Effector CD4-positive, alpha-beta T cell (primary cell): ENCODE results near the gene PHF14.
"Not testable (repeated sequence)": the region's sequence is repeated elsewhere in the genome, so short reads cannot be mapped to it uniquely, and the experiment has no call there.

Experiments used
- DNase-seq: peaks from one replicate; pipeline ENCODE4 v3.0.0-alpha.2; 2020
- total RNA-seq: gene quantifications from one replicate; lab custom pipeline; 2026; lab: John Stamatoyannopoulos, UW

PHF14 gene, protein sequence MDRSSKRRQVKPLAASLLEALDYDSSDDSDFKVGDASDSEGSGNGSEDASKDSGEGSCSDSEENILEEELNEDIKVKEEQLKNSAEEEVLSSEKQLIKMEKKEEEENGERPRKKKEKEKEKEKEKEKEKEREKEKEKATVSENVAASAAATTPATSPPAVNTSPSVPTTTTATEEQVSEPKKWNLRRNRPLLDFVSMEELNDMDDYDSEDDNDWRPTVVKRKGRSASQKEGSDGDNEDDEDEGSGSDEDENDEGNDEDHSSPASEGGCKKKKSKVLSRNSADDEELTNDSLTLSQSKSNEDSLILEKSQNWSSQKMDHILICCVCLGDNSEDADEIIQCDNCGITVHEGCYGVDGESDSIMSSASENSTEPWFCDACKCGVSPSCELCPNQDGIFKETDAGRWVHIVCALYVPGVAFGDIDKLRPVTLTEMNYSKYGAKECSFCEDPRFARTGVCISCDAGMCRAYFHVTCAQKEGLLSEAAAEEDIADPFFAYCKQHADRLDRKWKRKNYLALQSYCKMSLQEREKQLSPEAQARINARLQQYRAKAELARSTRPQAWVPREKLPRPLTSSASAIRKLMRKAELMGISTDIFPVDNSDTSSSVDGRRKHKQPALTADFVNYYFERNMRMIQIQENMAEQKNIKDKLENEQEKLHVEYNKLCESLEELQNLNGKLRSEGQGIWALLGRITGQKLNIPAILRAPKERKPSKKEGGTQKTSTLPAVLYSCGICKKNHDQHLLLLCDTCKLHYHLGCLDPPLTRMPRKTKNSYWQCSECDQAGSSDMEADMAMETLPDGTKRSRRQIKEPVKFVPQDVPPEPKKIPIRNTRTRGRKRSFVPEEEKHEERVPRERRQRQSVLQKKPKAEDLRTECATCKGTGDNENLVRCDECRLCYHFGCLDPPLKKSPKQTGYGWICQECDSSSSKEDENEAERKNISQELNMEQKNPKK
- 75.4 reads per million, percentile 77 among the genes with 10 or more reads in this experiment for total RNA-seq

DNA sequence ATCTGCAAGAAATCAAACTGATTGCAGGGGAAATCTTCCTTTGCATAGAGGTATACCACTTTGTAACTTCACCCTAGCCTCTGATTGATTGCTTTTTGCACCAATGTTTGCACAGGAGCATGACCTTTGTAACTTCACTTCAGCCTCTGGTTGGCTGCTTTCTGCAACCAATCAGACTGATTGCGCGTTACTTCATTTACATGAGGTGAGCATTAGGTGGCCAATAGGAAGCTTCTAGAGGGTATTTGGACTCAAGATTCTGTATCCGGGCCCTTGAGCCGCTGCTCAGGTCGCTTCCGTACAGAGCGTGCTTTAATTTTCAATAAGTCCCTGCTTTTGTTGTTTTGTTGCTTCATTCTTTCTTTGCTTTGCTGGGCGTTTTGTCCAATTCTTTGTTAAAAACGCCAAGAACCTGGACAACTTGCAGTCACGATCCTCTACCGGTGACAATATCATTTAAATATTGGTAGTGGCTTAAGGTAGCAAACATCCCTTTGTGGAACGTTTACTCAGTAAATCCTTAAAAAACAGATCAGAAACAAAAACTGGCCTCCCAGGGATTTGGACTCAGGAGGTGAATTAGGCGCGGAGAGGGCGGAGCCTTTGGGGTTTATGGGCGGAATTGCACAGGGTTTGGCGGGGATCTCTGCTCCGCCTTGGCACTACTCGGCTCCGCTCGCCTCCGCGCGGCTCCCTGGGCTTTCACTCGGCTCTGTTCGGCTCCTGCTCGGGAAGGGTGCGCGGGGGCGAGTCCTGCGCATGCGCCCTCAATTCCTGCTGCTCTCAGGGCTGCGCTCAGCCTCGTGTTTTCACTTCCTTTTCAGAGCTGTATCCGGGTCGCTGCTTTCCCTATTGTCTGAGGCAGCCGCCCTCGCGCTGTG, at the start of gene PHF14:
PHF14 (plus strand) TSS at position 812 of the 881 bp plus-strand sequence. CDS start 452 bp downstream, outside the sequence.
- DNase-seq, result peak; percentile 91

DNA sequence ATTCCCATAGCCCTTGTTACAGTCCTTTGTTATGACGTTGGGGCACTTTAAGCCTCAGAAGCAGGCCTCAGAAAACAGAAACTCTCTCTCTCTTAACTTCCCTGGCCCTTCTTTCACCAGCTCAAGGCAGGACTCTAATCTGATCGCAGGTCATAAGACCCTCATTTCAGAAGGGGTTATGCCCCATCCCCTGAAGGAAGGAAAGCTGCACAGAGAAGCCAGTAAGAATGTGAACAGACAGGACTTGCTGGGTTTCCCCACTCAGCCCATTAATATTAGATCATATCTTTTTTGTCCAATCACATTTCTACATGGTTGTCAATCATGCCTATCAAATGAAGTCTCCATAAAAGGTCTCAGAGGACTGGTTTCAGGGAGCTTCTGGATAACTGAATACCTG, 49.3 kb upstream of the PHF14 start:
- no peak for DNase-seq

DNA sequence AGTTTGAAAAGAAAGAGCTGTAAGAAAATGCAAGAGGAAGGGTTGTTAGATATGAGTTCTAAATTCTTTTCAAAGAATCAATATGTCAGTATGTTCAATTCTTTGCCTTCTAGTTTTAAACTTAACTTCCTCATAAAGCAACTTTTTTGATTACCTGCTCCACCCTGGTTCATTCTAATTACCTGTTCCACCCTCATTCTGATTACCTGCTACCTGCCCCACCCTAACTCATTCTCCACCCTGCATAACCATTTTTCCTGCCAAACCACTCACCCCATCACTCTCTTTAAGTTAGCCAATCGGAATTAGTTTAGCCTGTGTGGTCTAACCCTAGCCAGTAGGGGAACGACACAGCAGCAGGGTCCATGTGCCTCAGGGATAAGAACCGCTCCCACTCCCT, 45.5 kb upstream of the PHF14 start:
- DNase-seq, result not testable (repeated sequence)

DNA sequence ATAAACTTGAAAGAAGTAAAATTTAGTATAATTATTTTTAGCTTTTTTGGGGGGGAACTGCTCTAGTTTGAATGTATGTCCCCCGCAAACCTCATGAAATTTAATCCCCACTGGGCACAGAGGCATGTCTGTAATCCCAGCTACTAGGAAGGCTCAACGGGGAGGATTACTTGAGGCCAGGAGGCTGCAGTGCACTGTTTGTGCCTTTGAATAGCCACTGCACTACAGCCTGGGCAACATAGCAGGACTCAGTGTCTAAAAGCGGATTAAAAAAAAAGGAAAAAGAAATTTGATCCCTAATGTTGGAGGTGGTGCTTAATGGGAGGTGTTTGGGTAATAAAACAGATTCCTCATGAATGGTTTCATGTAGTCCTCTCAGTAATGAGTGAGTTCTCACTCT, 43.1 kb upstream of the PHF14 start:
- DNase-seq, result no peak

DNA sequence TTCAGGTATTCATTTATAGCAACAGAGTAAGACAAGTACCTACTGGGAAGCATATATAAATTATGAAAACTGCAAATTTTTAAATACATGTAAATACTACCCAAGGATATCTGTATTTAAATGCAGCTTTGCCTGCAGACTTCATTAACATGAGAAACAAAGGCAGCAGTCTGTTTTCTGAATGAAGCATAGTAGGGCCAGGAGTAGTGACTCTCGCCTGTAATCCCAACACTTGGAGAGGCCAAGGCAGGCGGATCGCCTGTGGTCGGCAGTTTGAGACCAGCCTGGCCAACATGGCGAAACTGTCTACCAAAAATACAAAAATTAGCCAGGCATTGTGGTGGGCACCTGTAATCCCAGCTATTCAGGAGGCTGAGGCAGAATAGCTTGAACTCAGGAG, 42.5 kb upstream of the PHF14 start:
- no peak for DNase-seq

DNA sequence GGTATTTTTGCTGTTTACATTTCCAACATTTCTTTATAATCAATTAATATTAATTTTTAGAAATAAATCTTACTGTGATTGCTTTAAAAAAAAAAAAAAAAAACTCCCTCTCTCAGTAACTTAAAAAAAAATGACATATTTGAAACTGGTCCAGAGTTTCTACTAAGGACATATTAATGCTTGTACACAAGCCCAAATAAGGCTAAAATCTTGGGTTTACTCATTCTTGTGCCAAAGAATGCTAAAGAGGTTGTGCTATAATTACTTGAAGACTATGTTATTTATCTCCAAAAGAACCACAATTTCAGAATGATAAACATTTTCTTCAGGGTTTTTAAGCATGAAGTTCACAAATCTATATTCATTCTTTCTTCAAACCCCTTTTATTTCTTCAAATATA, 39.4 kb upstream of the PHF14 start:
- DNase-seq, result no peak

DNA sequence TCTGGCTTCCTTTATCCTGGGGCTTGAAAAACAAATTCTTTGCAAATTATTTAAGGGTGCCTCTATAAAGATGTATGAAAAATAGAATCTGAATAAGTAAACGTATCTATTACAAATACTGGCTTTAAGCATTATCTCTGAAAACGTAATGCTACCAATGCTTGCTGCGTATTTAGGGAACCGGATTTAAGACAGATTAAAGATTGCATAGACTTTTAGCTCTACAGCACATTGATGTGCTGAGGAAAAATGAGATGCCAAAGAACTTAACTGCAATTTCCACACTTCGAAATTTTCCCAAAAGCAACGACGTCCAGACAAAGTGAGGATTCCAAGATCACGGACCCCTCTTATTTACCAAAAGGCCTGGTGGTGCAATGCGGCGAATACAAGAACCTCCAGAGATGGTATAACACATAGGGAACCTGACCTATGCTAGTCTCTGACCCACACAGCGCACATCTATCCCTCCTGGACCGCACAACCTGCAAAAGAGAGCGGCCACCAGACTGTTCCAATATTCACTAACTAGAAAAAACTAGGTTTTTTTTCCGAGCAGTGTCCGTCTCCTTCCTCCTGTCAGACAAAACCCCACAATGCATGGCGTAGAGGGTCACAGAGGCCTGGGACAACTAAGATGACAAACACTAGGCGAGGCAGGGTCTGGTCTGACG, 34.3 kb upstream of the PHF14 start:
- no peak for DNase-seq

DNA sequence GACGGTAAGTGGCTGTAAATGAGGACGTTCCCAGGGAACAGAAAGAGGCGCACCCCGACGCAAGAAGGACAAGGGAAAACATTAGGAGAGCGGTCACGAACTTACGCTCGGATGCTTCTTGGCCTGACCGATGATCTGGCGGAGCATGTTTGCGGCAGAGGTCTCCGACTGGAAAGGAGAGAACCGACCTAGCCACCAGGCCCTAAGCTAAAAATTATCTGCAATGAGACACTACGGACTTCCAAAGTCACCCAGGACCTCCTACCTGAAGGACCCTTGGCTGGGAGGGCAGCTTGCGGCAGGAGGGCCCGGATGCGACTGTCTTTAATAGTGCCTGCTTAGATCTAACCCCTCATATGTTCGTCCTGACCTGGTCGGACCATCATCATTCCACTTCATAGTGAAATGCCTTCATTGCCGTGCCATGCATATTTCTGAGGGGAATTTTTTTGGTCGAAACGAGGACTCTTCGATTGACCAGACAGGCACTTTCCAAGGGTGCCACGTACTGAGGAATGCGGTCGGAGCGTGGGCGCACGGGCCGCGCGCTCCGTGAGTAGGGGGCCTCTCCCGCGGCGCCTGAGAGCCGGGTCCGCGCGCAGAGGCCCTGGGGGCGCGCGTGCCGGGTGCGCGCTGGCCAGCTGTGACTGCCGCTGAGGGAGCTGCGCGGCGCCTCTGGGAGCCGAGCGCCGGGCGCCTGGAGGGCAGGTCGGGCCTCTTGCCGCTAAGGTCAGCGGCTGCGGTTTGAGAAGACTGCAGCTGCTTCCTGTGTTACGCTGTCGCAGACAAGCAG, 33.6 kb upstream of the PHF14 start:
- peak; percentile 78 for DNase-seq

DNA sequence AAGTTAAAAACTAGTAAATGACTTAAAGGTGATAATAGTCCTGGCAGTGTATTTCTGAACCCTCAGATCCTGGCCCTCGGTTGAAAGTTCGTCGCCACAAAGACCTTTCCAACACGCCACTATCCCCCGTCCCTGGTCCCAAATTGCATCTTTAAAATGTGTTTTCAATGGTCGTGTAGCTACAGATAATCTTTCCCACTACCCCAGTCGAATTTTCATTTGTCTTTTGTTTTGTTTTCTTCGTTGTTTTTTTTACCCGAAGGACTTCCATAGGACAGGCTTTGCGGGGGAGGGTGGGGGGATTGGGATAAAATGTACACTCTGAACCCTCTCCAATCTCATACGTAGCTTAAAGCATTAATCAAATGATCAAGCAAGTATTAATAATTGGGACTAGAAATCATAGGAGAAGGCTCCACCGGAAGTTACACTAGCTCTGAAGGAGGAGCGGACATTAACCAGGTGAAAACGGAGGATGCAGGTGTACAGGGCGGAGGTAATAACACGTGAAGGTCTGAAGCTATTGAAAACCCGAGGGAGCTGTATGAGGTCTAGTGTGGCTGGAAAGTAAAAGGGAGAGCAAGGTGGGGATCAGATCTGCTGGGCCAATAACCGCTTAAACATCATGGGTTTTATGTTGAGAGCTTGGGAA, 32.8 kb upstream of the PHF14 start:
- DNase-seq, result no peak

DNA sequence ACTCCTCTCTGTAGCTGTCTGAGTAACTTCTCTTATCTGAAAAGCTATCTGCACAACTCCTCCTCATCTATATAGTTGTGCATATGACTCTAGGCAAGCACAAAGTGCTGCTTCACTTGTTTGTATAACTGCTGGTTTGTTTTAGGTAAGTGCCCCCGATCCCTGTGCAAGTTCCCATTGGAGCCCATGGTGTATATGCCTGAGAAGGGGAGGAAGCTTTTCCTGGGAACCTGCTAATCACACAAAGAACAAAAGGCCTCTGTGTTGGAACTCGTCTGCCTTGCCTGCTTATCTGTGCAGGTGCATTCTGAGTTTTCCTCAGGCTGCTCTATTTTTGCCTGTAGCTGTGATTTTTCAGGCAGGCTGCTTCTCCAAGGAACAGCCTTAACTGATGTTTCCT, 23.2 kb upstream of the PHF14 start:
- no peak for DNase-seq

DNA sequence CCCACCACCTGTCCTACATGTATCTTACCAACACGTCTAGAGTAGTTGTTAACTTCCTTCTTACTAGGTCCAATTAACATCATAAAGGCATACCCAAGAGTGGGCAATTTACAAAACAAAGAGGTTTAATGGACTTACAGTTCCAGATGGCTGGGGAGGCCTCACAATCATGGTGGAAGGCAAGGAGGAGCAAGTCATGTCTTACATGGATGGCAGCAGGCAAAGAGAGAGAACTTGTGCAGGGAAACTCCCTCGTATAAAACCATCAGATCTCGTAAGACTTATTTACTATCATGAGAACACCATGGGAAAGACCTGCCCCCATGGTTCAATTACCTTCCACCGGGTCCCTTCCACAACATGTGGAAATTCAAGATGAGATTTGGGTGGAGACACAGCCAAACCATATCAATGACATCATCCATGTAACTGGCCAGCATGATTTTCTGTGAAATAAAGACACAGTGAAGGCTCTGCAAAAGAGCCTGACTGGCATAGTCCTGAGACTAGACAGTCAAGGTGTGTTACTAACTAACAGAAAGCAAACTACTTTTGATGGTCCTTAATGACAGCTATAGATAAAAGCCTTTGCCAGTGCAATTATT, 22.6 kb upstream of the PHF14 start:
- not testable (repeated sequence) for DNase-seq

DNA sequence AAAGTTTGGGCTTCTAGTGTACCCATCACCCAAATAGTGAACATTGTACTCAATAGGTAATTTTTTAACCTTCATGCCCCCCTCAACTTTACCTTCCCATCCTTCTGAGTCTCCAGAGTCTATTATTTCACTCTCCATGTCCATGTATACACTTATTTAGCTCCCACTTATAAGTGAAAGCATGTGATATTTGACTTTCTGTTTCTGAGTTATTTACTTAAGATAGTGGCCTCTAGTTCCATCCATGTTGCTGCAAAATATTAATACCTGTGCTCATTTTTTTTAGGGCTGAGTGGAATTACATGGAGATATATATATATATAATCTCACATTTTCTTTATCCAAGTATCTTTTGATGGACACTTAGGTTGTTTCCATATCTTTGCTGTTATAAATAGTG, 21.1 kb upstream of the PHF14 start:
- DNase-seq, result no peak

DNA sequence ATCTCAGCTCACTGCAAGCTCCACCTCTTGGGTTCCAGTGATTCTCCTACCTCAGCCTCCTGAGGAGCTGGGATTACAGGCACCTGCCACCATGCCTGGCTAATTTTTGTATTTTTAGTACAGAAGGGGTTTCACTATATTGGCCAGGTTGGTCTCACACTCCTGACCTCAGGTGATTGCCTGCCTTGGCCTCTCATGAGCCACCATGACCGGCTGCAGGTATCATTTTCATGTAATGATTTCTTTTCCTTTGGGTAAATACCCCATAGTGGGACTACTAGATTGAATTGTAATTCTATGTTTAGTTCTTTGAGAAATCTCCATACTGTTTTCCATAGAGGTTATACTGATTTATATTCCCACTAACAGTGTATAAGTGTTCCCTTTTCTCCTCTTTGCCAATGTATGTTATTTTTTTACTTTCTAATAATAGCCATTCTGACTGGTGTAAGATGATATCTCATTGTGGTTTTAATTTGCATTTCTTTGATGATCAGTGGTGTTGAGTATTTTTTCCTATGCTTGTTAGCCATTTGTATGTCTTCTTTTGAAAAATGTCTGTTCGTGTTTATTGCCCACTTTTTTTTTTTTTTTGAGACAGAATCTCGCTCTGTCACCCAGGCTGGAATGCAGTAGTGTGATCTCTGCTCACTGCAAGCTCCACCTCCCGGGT, 20.5 kb upstream of the PHF14 start:
- DNase-seq, result not testable (repeated sequence)

DNA sequence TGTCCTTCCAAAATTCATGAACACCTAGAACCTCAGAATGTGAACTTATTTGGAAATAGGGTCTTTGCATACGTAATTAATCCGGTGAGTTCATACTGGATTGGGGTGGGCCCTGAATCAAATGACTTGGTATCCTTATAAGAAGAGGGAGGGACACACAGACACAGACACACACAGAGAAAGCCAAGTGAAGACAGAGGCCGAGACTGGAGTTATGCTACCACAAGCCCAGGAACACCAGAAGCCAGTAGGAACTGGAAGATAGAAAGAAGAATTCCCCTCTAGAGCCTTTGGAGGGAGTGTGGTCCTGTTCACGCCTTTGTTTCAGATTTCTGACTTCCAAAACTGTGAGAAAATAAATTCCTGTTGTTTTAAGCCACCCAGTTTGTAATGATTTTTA, 17.1 kb upstream of the PHF14 start:
- no peak for DNase-seq

DNA sequence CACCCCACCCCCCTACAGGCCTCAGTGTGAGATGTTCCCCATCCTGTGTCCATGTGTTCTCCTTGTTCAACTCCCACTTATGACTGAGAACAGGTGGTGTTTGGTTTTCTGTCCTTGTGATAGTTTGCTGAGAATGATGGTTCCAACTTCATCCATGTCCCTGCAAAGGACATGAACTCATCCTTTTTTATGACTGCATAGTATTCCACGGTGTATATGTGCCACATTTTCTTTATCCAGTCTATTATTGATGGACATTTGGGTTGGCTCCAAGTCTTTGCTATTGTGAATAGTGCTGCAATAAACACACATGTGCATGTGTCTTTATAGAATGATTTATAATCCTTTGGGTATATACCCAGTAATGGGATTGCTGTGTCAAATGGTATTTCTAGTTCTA, 13.4 kb upstream of the PHF14 start:
- DNase-seq, result not testable (repeated sequence)

DNA sequence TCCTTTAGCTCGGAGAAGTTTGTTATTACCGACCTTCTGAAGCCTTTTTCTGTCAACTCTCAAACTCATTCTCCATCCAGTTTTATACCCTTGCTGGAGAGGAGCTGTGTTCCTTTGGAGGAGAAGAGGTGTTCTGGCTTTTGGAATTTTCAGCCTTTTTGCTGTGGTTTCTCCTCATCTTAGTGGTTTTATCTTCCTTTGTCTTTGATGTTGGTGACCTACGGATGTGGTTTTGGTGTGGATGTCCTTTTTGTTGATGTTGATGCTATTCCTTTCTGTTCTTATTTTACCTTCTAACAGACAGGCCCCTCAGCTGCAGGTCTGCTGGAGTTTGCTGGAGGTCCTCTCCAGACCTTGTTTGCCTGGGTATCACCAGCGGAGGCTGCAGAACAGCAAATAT, 8.7 kb upstream of the PHF14 start:
- not testable (repeated sequence) for DNase-seq

DNA sequence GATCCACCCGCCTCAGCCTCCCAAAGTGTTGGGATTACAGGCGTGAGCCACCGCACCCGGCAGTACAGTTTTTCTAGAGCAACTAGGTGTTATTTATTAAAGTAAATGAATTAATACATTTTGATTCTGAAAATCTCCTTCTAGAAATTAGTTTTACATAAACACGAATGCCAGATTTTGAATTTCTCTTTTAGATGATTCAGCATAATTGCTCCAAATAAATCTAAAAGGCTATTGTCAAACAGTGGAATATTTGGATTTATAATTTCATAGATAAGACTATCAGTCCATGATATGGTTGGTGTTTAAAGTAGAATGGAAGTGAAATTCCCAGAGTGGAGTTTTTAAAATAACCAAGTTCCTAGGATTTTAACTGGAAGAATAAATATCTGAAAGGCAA, 1.5 kb upstream of the PHF14 start:
- DNase-seq, result no peak

DNA sequence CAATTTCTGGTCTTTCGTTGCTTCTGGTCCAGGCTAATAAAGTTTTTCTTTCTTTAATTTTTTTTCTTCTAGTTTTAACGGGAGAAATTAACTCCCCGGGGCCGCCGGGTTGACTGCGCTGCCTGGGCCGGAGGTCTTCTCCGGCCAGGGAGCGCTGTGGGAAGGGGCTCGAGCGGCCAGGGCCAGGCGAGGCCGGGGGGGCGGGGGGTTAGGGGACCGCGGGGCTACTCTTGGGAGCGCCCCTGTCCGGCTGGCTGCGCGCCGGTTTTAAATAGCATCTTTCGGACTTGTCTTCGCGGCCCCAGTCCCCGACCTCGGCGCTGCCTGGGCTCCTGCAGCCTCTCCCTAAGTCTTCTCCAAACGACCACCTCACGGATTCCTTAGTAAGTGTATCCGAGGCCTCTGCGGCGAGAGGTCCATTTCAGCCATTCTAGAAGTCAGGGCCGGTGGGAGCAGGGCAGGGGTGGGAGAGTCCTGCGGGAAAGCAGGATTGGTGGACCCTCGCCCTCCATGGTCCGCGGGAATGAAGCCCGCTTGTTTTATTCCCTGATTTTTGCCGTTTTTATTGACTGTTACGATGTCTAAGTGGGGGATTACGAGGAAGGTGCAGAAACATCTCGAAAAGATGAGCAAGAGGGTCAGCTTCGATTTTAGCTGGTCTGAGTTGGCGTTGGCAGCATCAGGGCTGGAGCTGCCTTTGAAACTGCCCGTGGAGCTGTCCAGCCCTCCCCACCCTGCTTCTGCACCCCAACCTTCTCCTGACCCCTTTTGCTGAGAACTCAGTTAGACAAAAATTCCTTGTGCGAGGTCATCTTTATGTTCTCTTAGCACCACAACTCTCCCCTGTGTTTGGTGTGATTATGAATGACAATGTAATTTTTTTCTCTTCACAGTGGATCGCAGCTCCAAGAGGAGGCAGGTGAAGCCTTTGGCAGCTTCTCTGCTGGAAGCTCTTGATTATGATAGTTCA, 555 bp downstream of the PHF14 start:
- DNase-seq, result peak; percentile 4
